Measurements from ENCODE around the gene LIPC. TPM values are rescaled to one million over a fixed set of nuclear protein-coding genes. Genes with fewer than 3 reads are reported as not detected.
A peak's percentile ranks its signal among the peaks of the same experiment; 100 is the strongest.

Gene LIPC
- total and polyA plus RNA-seq, 2 donors (not counting 1 experiment from before 2014, with no cell fraction given), result 0.82 to 4.0 TPM

- Histone ChIP-seq H3K27me3 (ENCODE audit: control insufficient read depth, insufficient read depth, low read length) (no peaks in the 10 kb centered on the region), H3K36me3 (ENCODE audit: control insufficient read depth, insufficient read depth, low read length) (no peaks in the 10 kb centered on the region), H3K79me2 (ENCODE audit: control insufficient read depth, insufficient read depth, low read length) (no peaks in the 10 kb centered on the region), H4K20me1 (ENCODE audit: control insufficient read depth, extremely low read depth, insufficient read depth, low read length) (no peaks in the 10 kb centered on the region), H3K4me3 (replicated peaks in 1 of 4; ENCODE audit: control extremely low read depth in 1 of 4, insufficient read depth in 1 of 4, low read depth in 3 of 4, low read length in 4 of 4) (no peak overlapping the region), H3K4me2 (ENCODE audit: extremely low read depth, insufficient read depth, low read length) (no peak overlapping the region), H2AFZ (ENCODE audit: low read length) (no peak overlapping the region), H3K9ac (ENCODE audit: insufficient read depth, low read length) (no peak overlapping the region), H3K4me1 (ENCODE audit: control insufficient read depth, extremely low read depth, insufficient read depth, low read length) (peaks cover 16% of the 10 kb centered on the region), H3K27ac (ENCODE audit: insufficient read depth, low read length) (no peak overlapping the region), H3K9me3 (ENCODE audit: control insufficient read depth, insufficient read depth, low read depth, low read length) (no peaks in the 10 kb centered on the region)
- no peak for TF ChIP-seq CTCF (conservative IDR thresholded peaks at IDR 0.05 in 1 of 2, IDR thresholded peaks at IDR 0.05 in 1 of 2; ENCODE audit: low read depth in 1 of 2, low read length in 2 of 2)
- no peak for TF ChIP-seq EZH2 (IDR thresholded peaks at IDR 0.05; ENCODE audit: low read length, missing control alignments)
- no peak for DNase-seq (ENCODE audit: low read depth in 2 of 2)
These were observed 4.8 kb downstream of the LIPC start for GRCh38 chr15:58436552-58436951.

GRCh38 chr15:58437531-58438105 is 5.8 kb downstream of the LIPC start:
- no peak overlapping the region for H3K4me2 ChIP-seq (ENCODE audit: extremely low read depth, insufficient read depth, low read length)
- no peak overlapping the region for H3K4me3 ChIP-seq (replicated peaks in 1 of 4; ENCODE audit: control extremely low read depth in 1 of 4, insufficient read depth in 1 of 4, low read depth in 3 of 4, low read length in 4 of 4)
- H3K27me3 ChIP-seq (ENCODE audit: control insufficient read depth, insufficient read depth, low read length), result no peaks in the 10 kb centered on the region
- TF ChIP-seq CTCF (conservative IDR thresholded peaks at IDR 0.05 in 1 of 2, IDR thresholded peaks at IDR 0.05 in 1 of 2; ENCODE audit: low read depth in 1 of 2, low read length in 2 of 2) (no peak), EZH2 (IDR thresholded peaks at IDR 0.05; ENCODE audit: low read length, missing control alignments) (no peak)
- no peaks in the 10 kb centered on the region for H3K36me3 ChIP-seq (ENCODE audit: control insufficient read depth, insufficient read depth, low read length)
- no peaks in the 10 kb centered on the region for H3K79me2 ChIP-seq (ENCODE audit: control insufficient read depth, insufficient read depth, low read length)
- H3K9me3 ChIP-seq (ENCODE audit: control insufficient read depth, insufficient read depth, low read depth, low read length), result no peaks in the 10 kb centered on the region
- no peak overlapping the region for H3K27ac ChIP-seq (ENCODE audit: insufficient read depth, low read length)
- no peak overlapping the region for H3K9ac ChIP-seq (ENCODE audit: insufficient read depth, low read length)
- peaks cover 22% of the 10 kb centered on the region for H3K4me1 ChIP-seq (ENCODE audit: control insufficient read depth, extremely low read depth, insufficient read depth, low read length)
- no peaks in the 10 kb centered on the region for H4K20me1 ChIP-seq (ENCODE audit: control insufficient read depth, extremely low read depth, insufficient read depth, low read length)
- no peak overlapping the region for H2AFZ ChIP-seq (ENCODE audit: low read length)
- DNase-seq (ENCODE audit: low read depth in 2 of 2), result peak in 1 of 2 donors; percentile 43

GRCh38 chr15:58438111-58438510 is 6.3 kb downstream of the LIPC start:
- Histone ChIP-seq H3K4me2 (ENCODE audit: extremely low read depth, insufficient read depth, low read length) (no peak overlapping the region), H3K27me3 (ENCODE audit: control insufficient read depth, insufficient read depth, low read length) (no peaks in the 10 kb centered on the region), H2AFZ (ENCODE audit: low read length) (no peak overlapping the region), H3K27ac (ENCODE audit: insufficient read depth, low read length) (no peak overlapping the region), H3K9me3 (ENCODE audit: control insufficient read depth, insufficient read depth, low read depth, low read length) (no peaks in the 10 kb centered on the region), H3K4me1 (ENCODE audit: control insufficient read depth, extremely low read depth, insufficient read depth, low read length) (peaks cover 22% of the 10 kb centered on the region), H3K36me3 (ENCODE audit: control insufficient read depth, insufficient read depth, low read length) (no peaks in the 10 kb centered on the region), H3K9ac (ENCODE audit: insufficient read depth, low read length) (no peak overlapping the region), H4K20me1 (ENCODE audit: control insufficient read depth, extremely low read depth, insufficient read depth, low read length) (no peaks in the 10 kb centered on the region), H3K4me3 (replicated peaks in 1 of 4; ENCODE audit: control extremely low read depth in 1 of 4, insufficient read depth in 1 of 4, low read depth in 3 of 4, low read length in 4 of 4) (no peak overlapping the region), H3K79me2 (ENCODE audit: control insufficient read depth, insufficient read depth, low read length) (no peaks in the 10 kb centered on the region)
- DNase-seq (ENCODE audit: low read depth in 2 of 2), result no peak
- TF ChIP-seq CTCF (conservative IDR thresholded peaks at IDR 0.05 in 1 of 2, IDR thresholded peaks at IDR 0.05 in 1 of 2; ENCODE audit: low read depth in 1 of 2, low read length in 2 of 2) (no peak), EZH2 (IDR thresholded peaks at IDR 0.05; ENCODE audit: low read length, missing control alignments) (no peak)
